ENCODE results near the gene UBASH3B. TPM values are rescaled to one million over a fixed set of nuclear protein-coding genes. Genes with fewer than 3 reads are reported as not detected.

UBASH3B gene
- total RNA-seq, 1 donor from 2014 or later, result 62.1 TPM

- no peaks in the 10 kb centered on the region for H4K20me1 ChIP-seq (ENCODE audit: insufficient read depth, low read length)
- Mint-ChIP-seq H3K36me3 (ENCODE audit: low read depth, unreplicated experiment) (peaks cover 3% of the 10 kb centered on the region), H3K27ac (ENCODE audit: unreplicated experiment) (no peak overlapping the region), H3K27me3 (ENCODE audit: low read depth, unreplicated experiment) (no peaks in the 10 kb centered on the region), H3K4me3 (ENCODE audit: unreplicated experiment) (no peak overlapping the region), H3K4me1 (ENCODE audit: low read depth, unreplicated experiment) (peaks cover 14% of the 10 kb centered on the region), H3K9me3 (ENCODE audit: unreplicated experiment) (peaks cover 2% of the 10 kb centered on the region)
- TF ChIP-seq CTCF (IDR thresholded peaks at IDR 0.05; ENCODE audit: insufficient read depth, low read depth, low read length), result no peak
- TF ChIP-seq EZH2 (IDR thresholded peaks at IDR 0.05; ENCODE audit: insufficient read depth, low read length), result no peak
- H3K79me2 ChIP-seq (ENCODE audit: insufficient read depth, low read length), result no peaks in the 10 kb centered on the region
- peak; percentile 20 for FAIRE-seq
- H3K4me2 ChIP-seq (ENCODE audit: low read length), result no peak overlapping the region
- H3K9me3 ChIP-seq (ENCODE audit: insufficient read depth, low read depth, low read length), result no peaks in the 10 kb centered on the region
- H3K36me3 ChIP-seq (ENCODE audit: insufficient read depth, low read length), result peaks cover 12% of the 10 kb centered on the region
- H3K9ac ChIP-seq (ENCODE audit: low read length), result no peak overlapping the region
- no peak overlapping the region for H3K27ac ChIP-seq (ENCODE audit: low read depth, low read length)
- peaks cover 4% of the 10 kb centered on the region for H3K4me1 ChIP-seq (ENCODE audit: insufficient read depth, low read length)
- no peak overlapping the region for H2AFZ ChIP-seq (ENCODE audit: low read depth, low read length)
- DNase-seq (ENCODE audit: low read depth), result no peak
- no peak overlapping the region for H3K4me3 ChIP-seq (ENCODE audit: insufficient read depth, low read depth, low read length)
- no peaks in the 10 kb centered on the region for H3K27me3 ChIP-seq (ENCODE audit: insufficient read depth, low read length)
Observed at GRCh38 chr11:122813176-122813893, 157.8 kb downstream of the UBASH3B start.

- Mint-ChIP-seq H3K27ac (ENCODE audit: unreplicated experiment) (no peak overlapping the region), H3K36me3 (ENCODE audit: low read depth, unreplicated experiment) (peaks cover 3% of the 10 kb centered on the region), H3K27me3 (ENCODE audit: low read depth, unreplicated experiment) (no peaks in the 10 kb centered on the region), H3K4me3 (ENCODE audit: unreplicated experiment) (no peak overlapping the region), H3K9me3 (ENCODE audit: unreplicated experiment) (peaks cover 5% of the 10 kb centered on the region), H3K4me1 (ENCODE audit: low read depth, unreplicated experiment) (peaks cover 9% of the 10 kb centered on the region)
- FAIRE-seq, result no peak
- no peak overlapping the region for H3K4me3 ChIP-seq (ENCODE audit: insufficient read depth, low read depth, low read length)
- no peaks in the 10 kb centered on the region for H4K20me1 ChIP-seq (ENCODE audit: insufficient read depth, low read length)
- no peaks in the 10 kb centered on the region for H3K27me3 ChIP-seq (ENCODE audit: insufficient read depth, low read length)
- peaks cover 12% of the 10 kb centered on the region for H3K36me3 ChIP-seq (ENCODE audit: insufficient read depth, low read length)
- H2AFZ ChIP-seq (ENCODE audit: low read depth, low read length), result no peak overlapping the region
- no peak overlapping the region for H3K4me2 ChIP-seq (ENCODE audit: low read length)
- H3K4me1 ChIP-seq (ENCODE audit: insufficient read depth, low read length), result no peaks in the 10 kb centered on the region
- TF ChIP-seq EZH2 (IDR thresholded peaks at IDR 0.05; ENCODE audit: insufficient read depth, low read length) (no peak), CTCF (IDR thresholded peaks at IDR 0.05; ENCODE audit: insufficient read depth, low read depth, low read length) (no peak)
- H3K27ac ChIP-seq (ENCODE audit: low read depth, low read length), result no peak overlapping the region
- H3K9me3 ChIP-seq (ENCODE audit: insufficient read depth, low read depth, low read length), result no peaks in the 10 kb centered on the region
- no peak overlapping the region for H3K9ac ChIP-seq (ENCODE audit: low read length)
- no peaks in the 10 kb centered on the region for H3K79me2 ChIP-seq (ENCODE audit: insufficient read depth, low read length)
- no peak for DNase-seq (ENCODE audit: low read depth)
Observed at GRCh38 chr11:122813894-122814270, 158.4 kb downstream of the UBASH3B start.

- H3K36me3 ChIP-seq (ENCODE audit: insufficient read depth, low read length), result peaks cover 12% of the 10 kb centered on the region
- no peaks in the 10 kb centered on the region for H3K27me3 ChIP-seq (ENCODE audit: insufficient read depth, low read length)
- no peaks in the 10 kb centered on the region for H3K79me2 ChIP-seq (ENCODE audit: insufficient read depth, low read length)
- DNase-seq (ENCODE audit: low read depth) (no peak), FAIRE-seq (no peak)
- Mint-ChIP-seq H3K27me3 (ENCODE audit: low read depth, unreplicated experiment) (no peaks in the 10 kb centered on the region), H3K4me3 (ENCODE audit: unreplicated experiment) (no peak overlapping the region), H3K9me3 (ENCODE audit: unreplicated experiment) (peaks cover 9% of the 10 kb centered on the region), H3K27ac (ENCODE audit: unreplicated experiment) (no peak overlapping the region), H3K36me3 (ENCODE audit: low read depth, unreplicated experiment) (peaks cover 6% of the 10 kb centered on the region), H3K4me1 (ENCODE audit: low read depth, unreplicated experiment) (peaks cover 7% of the 10 kb centered on the region)
- no peaks in the 10 kb centered on the region for H3K9me3 ChIP-seq (ENCODE audit: insufficient read depth, low read depth, low read length)
- no peak overlapping the region for H3K27ac ChIP-seq (ENCODE audit: low read depth, low read length)
- H4K20me1 ChIP-seq (ENCODE audit: insufficient read depth, low read length), result no peaks in the 10 kb centered on the region
- no peaks in the 10 kb centered on the region for H3K4me1 ChIP-seq (ENCODE audit: insufficient read depth, low read length)
- H2AFZ ChIP-seq (ENCODE audit: low read depth, low read length), result no peak overlapping the region
- no peak overlapping the region for H3K9ac ChIP-seq (ENCODE audit: low read length)
- TF ChIP-seq EZH2 (IDR thresholded peaks at IDR 0.05; ENCODE audit: insufficient read depth, low read length), result no peak
- no peak for TF ChIP-seq CTCF (IDR thresholded peaks at IDR 0.05; ENCODE audit: insufficient read depth, low read depth, low read length)
- no peak overlapping the region for H3K4me3 ChIP-seq (ENCODE audit: insufficient read depth, low read depth, low read length)
- no peak overlapping the region for H3K4me2 ChIP-seq (ENCODE audit: low read length)
Observed at GRCh38 chr11:122814401-122814800, 158.9 kb downstream of the UBASH3B start.
